ENCODE results near the gene BBX. TPM values are rescaled to one million over a fixed set of nuclear protein-coding genes. Genes with fewer than 3 reads are reported as not detected.

The BBX gene
- total RNA-seq, 1 donor from 2014 or later, result 54.3 TPM

DNA sequence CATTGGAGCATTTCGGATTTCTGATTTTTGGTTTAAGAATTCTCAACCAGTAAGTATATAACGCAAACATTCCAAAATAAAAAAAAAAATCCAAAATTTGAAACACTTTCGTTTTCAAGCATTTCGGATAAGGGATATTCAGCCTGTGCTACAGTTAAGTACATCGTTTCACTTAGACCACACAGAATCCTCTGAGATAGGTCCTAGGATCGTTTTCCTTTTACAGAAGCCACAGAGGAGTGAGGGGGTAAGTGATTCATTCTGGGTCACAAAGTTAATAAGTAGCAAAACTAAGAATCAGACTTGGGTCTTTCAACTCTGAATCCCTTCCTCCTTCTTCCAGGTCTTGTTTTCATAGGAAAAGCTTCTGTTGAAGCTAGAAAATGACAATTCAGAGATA, 249.3 kb downstream of the BBX start:
- no peaks in the 10 kb centered on the region for H3K9me3 Mint-ChIP-seq (ENCODE audit: unreplicated experiment)
- no peaks in the 10 kb centered on the region for H3K4me1 Mint-ChIP-seq (ENCODE audit: unreplicated experiment)
- TF ChIP-seq, protein P1, sequence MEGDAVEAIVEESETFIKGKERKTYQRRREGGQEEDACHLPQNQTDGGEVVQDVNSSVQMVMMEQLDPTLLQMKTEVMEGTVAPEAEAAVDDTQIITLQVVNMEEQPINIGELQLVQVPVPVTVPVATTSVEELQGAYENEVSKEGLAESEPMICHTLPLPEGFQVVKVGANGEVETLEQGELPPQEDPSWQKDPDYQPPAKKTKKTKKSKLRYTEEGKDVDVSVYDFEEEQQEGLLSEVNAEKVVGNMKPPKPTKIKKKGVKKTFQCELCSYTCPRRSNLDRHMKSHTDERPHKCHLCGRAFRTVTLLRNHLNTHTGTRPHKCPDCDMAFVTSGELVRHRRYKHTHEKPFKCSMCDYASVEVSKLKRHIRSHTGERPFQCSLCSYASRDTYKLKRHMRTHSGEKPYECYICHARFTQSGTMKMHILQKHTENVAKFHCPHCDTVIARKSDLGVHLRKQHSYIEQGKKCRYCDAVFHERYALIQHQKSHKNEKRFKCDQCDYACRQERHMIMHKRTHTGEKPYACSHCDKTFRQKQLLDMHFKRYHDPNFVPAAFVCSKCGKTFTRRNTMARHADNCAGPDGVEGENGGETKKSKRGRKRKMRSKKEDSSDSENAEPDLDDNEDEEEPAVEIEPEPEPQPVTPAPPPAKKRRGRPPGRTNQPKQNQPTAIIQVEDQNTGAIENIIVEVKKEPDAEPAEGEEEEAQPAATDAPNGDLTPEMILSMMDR (IDR thresholded peaks at IDR 0.05; ENCODE audit: unreplicated experiment), result no peak
- H3K27ac Mint-ChIP-seq (ENCODE audit: unreplicated experiment), result no peak overlapping the region
- peaks cover 1% of the 10 kb centered on the region for H3K27me3 Mint-ChIP-seq (ENCODE audit: unreplicated experiment)
- no peak for DNase-seq (ENCODE audit: low spot score)
- no peak overlapping the region for H3K4me3 Mint-ChIP-seq (ENCODE audit: unreplicated experiment)
- H3K36me3 Mint-ChIP-seq (ENCODE audit: low read depth, unreplicated experiment), result no peaks in the 10 kb centered on the region

DNA sequence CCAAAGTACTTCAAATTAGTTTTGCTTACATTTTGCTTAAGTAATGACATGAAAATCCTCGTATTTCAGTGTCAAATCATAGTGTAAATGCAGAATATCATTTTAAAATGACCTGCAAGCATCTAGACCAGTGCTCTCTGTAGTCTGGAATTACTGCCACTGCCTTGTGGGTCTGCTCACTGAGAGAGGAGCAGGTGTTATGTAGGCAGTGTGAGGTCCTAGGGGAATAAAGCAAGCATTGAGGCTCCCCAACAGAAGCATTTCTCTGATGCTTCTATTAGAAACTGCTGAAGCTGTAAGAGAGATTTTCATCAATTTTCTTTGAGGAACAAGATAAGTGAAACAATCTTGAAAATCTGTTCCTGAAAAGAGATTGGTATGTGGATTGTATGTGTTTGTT, 253.2 kb downstream of the BBX start:
- H3K9me3 Mint-ChIP-seq (ENCODE audit: unreplicated experiment), result no peaks in the 10 kb centered on the region
- H3K4me1 Mint-ChIP-seq (ENCODE audit: unreplicated experiment), result no peaks in the 10 kb centered on the region
- no peaks in the 10 kb centered on the region for H3K27me3 Mint-ChIP-seq (ENCODE audit: unreplicated experiment)
- TF ChIP-seq, protein P1 (IDR thresholded peaks at IDR 0.05; ENCODE audit: unreplicated experiment), result no peak
- H3K36me3 Mint-ChIP-seq (ENCODE audit: low read depth, unreplicated experiment), result no peaks in the 10 kb centered on the region
- no peak overlapping the region for H3K27ac Mint-ChIP-seq (ENCODE audit: unreplicated experiment)
- no peak for DNase-seq (ENCODE audit: low spot score)
- H3K4me3 Mint-ChIP-seq (ENCODE audit: unreplicated experiment), result no peak overlapping the region

DNA sequence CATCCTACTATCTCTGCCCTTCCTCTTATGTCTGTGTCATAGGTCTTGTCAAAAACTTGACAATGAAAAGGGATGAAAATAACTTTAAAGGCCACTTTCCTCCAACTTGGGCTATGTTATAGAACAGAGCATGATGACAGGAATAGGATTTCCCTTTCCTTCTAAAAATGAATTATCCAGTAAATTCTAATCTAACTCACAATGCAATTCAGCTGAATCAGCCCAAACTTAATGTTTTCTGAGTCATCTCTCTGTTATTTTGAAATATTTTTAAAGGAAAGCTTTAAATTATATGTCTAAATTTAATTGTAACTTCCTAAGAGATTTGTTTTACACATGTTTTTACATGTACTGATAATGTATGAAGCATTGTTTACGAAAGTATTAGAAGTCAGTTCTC, 258.5 kb downstream of the BBX start:
- Mint-ChIP-seq H3K9me3 (ENCODE audit: unreplicated experiment) (no peaks in the 10 kb centered on the region), H3K4me3 (ENCODE audit: unreplicated experiment) (no peak overlapping the region), H3K27me3 (ENCODE audit: unreplicated experiment) (no peaks in the 10 kb centered on the region), H3K4me1 (ENCODE audit: unreplicated experiment) (no peaks in the 10 kb centered on the region), H3K27ac (ENCODE audit: unreplicated experiment) (no peak overlapping the region), H3K36me3 (ENCODE audit: low read depth, unreplicated experiment) (peaks cover 3% of the 10 kb centered on the region)
- DNase-seq (ENCODE audit: low spot score), result no peak
- TF ChIP-seq, protein P1 (IDR thresholded peaks at IDR 0.05; ENCODE audit: unreplicated experiment), result no peak

DNA sequence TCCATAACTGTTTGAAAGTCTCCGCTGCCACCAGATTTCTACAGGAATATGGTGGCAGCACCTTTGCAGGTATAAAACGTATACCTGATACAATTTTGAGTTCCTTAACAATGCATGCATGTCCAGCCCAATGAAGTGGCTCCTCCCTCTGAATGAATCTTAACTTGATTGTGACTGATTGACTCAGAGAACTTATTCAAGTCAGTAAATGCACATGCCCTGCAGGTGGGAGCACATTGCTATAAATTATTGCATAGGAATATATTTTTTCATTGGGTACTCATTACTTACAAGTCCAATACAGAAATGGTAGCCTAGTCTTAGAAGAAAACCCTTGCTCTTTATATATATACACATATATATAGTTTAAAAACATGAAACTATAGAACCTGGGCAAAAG, 259.3 kb downstream of the BBX start:
- no peak overlapping the region for H3K27ac Mint-ChIP-seq (ENCODE audit: unreplicated experiment)

DNA sequence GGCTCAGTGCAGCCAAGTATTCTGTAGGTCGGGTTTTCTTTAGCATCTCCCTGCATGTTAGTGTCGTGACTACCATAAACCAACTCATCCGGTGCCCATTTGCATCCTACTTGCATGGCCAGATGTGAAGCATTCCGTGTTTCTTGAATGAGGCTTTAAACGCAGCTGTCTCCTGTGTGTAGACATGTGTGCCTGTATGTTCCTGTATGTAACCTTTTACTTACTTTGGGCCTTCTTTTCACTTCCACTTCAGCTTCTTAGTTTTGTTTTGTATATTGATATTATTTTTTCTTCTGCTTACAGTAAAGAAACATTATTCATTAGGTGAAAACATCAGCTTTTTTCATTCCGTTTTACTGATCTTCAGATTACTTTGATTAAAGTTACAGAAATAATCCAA, 267.9 kb downstream of the BBX start:
- no peaks in the 10 kb centered on the region for H3K4me1 Mint-ChIP-seq (ENCODE audit: unreplicated experiment)
- H3K27me3 Mint-ChIP-seq (ENCODE audit: unreplicated experiment), result no peaks in the 10 kb centered on the region
- no peak for DNase-seq (ENCODE audit: low spot score)
- TF ChIP-seq, protein P1 (IDR thresholded peaks at IDR 0.05; ENCODE audit: unreplicated experiment), result no peak
- no peaks in the 10 kb centered on the region for H3K9me3 Mint-ChIP-seq (ENCODE audit: unreplicated experiment)
- no peaks in the 10 kb centered on the region for H3K36me3 Mint-ChIP-seq (ENCODE audit: low read depth, unreplicated experiment)
- no peak overlapping the region for H3K27ac Mint-ChIP-seq (ENCODE audit: unreplicated experiment)
- no peak overlapping the region for H3K4me3 Mint-ChIP-seq (ENCODE audit: unreplicated experiment)

More for the DNA sequence above, 259.3 kb downstream of the BBX start:
- no peaks in the 10 kb centered on the region for H3K9me3 Mint-ChIP-seq (ENCODE audit: unreplicated experiment)
- TF ChIP-seq, protein P1 (IDR thresholded peaks at IDR 0.05; ENCODE audit: unreplicated experiment), result no peak
- no peaks in the 10 kb centered on the region for H3K4me1 Mint-ChIP-seq (ENCODE audit: unreplicated experiment)
- DNase-seq (ENCODE audit: low spot score), result no peak
- no peaks in the 10 kb centered on the region for H3K27me3 Mint-ChIP-seq (ENCODE audit: unreplicated experiment)
- H3K4me3 Mint-ChIP-seq (ENCODE audit: unreplicated experiment), result no peak overlapping the region
- H3K36me3 Mint-ChIP-seq (ENCODE audit: low read depth, unreplicated experiment), result peaks cover 3% of the 10 kb centered on the region
